ENCODE results near the gene SH3BP2.
A peak's percentile ranks its signal among the peaks of the same experiment; 100 is the strongest.

Gene SH3BP2

DNA sequence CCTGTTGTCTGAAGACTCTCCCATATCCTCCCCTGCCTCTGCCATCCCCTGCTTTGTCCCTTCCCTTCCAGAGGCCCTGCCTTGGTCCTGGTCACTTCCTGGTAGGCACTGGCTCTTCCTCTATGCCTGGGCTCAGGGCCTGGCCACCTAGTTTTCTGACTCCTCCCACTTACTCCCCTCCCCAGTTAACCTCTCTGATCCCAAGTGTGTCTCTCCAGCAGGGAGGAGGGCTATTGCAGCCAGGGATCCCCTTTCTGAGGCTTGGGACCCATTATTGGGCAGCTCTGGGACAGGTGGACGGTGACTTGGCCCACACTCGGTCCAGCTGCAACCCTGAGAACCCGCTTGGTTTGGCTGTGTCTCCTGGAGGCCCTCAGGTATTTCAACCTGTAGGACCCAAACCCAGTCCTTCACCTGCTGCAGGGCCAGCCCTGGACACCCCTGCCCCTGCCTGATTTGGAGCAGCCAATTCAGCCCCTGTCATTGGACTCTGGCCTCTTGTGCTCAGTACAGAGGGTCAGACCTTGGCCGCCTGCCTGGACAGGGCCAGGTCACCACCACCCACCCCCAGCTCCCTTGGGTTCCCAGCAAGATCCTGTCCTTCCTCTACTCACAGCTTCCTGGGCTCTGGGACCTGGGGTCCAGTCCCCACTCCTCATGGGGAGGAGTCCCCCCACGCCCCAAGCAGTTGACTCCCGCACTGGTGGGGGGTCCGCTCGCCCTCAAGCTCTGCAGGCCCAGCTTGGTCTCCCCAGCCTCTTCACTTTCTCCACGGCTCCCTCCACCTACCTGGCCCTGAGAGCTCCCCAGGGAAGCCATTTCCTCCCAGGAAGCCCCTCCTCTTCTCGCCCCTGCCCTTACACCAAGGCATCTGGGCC, 1.1 kb upstream of the SH3BP2 start:
- DNase-seq = no peak

DNA sequence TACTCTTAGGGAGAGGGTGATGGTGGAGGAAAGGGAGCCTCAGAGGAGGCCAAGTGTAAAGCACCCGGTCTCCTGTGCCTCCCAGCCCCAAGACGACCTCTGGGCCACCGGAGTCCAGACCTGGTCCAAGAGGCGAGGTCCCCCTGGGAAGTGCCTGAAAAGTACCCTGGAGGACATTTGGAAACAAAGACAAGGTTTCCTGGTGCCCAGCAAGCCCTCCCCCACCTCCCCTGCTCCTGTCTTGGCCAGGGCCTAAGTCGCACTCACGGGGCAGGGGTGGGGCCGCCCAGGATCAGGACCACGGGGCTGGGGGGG, 532 bp upstream of the SH3BP2 start:
- no peak for DNase-seq

DNA sequence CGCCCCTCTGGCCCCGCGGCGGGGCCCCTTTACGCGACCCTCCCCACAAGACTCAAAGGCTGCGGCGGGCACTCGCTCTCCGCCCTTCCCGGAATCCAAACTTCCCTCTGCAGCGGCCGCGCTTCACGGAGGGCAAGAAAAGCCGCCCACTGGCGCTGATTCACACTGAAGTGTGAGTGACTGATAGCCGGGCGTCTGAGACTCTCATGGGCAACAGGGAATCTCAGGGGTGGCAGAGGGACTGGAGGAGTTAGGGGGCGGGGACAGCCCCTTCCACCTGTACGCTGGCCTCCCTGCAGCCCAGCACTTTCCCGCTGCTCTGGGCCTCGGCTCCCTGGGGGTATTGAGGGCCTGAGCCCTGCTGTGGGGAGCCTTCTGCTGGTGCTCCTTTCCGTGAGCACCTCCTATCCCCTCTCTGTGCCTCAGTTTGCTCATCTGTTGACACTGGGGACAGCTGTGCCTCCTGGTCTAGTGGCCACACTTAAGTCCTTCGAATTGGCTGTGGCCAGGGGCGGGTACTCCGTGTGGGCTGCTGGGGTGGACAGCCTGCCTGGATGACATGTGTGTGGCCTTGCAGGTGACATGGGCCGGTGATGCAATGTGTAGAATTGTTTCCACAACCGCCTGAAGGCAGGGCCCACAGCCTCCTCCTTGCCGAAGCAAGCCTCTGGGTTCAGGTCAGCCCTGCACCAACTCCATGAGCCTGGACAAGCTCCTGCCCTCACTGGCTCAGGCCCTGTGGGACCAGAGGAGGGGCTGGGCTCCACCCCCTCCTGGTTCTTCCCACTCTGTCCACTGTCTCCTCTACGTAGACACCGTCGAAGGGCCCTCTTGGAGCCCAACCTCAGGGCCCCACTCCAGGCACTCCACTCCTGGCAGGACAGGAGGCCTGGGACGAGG, 951 bp downstream of the SH3BP2 start:
- DNase-seq = no peak

- DNase-seq = no peak
Observed at GRCh38 chr4:2794486-2795299, 1.8 kb downstream of the SH3BP2 start.

- no peak for DNase-seq
Observed at GRCh38 chr4:2795300-2795892, 2.5 kb downstream of the SH3BP2 start.

DNA sequence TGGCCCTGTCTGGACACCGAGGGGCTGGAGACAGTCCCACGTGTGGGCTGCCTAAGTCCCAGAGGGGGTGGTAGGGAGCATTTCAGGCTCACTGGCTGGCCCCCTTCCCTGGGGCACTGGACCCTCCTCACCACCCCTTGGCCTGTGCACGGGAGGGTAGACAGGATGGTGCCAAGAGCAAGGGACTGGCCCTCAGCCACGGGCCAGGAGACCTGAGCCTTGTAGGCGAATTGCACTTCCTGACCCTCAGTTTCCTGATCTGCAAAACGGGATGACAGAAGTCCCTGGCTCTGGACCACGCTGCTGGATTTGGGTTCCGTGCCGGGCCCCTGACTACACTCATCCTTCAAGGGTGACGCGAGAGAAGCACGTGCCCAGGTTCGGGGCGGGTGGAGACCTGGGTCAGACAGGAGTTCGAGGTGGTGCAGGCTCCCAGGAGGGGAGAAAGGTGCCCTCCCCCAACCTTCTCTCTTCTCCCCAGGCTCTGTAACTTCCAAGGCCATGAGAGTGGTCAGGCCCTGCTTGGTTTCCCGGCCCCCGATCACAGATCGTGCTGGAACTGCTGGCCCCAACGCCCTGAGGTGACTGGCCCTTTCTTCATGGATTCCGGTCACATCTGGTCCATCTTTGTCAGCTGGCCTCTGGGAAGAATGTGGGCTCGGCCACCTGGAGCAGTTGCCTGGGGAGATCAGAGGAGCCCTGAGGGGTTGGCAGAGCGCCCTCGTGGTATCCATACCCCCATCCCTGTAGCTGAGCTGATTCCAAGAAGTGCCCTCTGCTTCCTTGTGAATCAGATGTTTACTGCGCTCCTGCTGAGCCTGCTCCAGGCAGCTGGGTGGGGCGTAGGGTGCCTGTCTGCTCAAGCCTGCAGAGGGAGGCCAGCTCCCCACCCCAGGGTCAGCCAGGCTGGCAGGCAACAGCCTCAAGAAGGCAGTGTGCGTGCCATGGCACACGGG, 3.3 kb downstream of the SH3BP2 start:
- DNase-seq = no peak

DNA sequence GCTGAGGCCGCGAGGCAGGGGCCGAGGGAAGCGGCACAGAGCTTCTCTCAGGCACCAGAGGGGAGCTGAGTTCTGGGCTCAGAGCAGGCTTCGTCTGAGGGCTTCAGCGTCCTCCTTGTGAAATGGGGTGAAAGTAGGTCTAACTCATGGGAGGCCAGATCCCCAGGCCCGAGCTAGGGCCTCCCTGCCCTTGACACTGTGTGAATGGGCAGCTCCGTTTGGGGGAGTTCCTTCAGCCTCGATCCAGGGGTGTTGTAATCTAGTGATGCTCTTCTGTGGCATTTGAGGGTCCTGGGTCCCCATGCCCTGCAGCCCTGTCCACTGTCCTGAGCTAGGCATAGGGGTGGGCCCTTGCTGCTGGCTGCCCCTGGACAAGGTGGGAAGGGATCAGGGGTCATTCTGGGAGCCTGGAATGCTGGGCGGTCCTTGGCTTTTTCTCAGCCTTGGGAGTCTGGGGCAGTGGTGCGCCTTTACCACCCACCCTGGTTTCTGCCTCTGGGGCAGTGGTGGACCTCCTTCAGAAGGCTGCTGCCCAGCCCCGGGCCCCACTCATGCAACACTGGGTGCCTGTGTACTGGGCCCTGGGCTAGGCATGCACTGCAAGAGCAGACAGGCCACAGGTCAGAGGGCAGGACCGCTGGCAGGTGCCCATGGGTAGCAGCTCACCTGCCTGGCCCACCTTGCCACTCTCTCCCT, 4.1 kb downstream of the SH3BP2 start:
- no peak for DNase-seq

GRCh38 chr4:2797545-2798305, 4.8 kb downstream of the SH3BP2 start:
- DNase-seq = peak; percentile 72

DNA sequence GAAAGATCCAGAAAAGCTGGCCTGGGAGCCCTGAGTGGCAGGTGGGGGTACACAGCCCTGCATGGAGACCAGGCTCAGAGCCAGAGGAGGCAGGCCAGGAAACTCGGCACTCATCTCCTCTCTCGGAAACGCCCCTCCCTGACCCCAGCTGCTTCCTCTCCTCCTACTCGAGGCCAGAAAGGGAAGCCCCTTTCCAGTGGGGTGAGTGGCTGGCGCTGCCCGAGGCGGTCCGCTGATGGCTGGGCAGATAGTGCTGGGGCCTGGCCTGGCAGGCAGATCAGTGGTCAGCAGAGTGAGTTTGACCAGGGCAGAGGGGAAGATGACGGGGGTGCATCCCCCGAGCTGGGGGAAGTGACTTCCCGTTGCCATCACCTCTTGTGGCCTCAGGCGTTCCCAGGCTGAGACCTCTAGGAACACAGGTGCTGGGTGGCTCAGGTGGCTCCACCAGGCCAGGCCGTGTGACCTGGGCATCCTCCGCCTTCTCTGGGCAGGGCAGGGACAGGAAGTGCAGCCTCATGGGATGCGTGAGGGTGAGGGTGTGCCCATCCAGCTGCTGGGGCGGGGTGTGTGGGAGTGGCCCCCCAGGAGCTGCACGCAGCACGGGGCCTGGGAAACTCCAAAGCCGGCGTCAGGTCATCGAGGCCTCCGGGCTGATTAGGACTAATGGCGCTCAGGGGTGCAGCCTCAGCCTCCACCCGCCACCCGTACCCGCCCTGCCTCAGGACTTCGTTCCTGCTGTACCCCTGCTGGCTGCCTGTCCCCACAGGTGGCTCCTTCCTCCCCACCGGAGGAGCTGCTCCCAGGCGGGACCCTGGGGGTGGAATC, 5.7 kb downstream of the SH3BP2 start:
- peak; percentile 62 for DNase-seq

DNA sequence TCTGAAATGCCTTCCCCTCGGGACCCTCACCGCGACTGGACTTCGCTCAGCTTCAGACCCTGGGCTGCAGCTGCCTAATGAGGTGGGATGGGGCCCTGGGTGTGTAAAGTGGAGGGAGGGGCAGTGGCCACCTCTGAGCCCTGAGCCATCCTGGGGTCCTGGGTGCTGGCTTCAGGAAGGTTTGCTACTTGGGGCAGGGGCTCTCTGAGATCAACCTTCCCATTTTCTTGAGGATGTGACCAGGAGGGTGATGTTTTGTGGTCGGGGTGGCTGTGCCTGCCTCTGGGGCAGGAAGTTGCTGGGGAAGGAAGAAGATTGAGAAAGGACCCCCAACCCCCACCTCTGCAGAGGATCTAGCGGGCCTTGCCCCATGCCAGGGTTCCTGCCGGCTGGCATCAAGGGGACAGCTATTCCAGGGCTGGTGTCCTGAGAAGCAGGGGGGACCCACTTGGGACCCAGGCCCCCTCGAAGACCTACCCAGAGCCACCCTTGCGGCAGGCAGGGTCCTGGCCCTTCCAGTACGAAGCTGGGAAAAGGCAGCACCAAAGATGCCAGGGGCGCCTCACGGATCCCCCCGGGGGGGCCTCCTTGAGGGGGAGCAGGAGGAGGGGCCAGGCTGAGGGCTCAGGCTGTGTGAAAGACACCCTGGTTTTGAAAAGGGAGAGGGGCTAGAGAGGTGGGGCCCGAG, 6.5 kb downstream of the SH3BP2 start:
- DNase-seq = no peak

DNA sequence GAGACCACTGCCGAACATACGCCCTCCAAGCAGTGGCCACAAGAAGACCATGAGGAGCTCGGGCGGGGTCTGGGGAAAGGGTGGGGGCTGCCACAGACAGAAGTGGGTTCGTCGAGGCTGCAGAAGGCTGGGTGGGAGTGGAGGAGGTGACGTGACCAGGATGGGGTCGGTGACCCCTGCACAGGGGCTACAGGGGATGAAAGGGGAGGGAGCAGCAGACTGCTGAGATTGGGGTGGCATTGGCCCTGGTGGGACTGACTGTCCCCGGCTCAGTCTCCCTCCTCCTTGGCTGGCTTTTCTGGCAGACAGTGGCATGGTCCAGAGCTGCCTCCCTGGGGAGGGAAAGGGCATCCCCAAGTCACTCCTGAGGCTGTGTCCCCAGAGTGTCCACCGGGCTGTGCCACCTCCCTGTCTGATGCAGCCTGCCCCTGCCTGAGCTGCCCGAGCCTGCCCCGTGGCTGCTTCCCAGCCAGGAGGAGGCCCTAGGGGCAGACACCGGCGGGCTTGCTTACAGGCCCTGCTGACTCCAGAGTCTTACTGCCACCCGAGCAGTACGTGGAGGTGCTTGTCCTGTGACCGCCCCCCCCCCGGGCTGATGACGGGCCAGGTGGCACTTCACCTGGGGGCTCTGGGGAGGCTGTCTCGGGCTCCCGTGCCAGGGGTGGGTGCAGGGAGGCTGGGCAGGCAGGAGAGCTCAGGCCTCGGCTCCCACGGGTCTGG, 7.2 kb downstream of the SH3BP2 start:
- DNase-seq = no peak

DNA sequence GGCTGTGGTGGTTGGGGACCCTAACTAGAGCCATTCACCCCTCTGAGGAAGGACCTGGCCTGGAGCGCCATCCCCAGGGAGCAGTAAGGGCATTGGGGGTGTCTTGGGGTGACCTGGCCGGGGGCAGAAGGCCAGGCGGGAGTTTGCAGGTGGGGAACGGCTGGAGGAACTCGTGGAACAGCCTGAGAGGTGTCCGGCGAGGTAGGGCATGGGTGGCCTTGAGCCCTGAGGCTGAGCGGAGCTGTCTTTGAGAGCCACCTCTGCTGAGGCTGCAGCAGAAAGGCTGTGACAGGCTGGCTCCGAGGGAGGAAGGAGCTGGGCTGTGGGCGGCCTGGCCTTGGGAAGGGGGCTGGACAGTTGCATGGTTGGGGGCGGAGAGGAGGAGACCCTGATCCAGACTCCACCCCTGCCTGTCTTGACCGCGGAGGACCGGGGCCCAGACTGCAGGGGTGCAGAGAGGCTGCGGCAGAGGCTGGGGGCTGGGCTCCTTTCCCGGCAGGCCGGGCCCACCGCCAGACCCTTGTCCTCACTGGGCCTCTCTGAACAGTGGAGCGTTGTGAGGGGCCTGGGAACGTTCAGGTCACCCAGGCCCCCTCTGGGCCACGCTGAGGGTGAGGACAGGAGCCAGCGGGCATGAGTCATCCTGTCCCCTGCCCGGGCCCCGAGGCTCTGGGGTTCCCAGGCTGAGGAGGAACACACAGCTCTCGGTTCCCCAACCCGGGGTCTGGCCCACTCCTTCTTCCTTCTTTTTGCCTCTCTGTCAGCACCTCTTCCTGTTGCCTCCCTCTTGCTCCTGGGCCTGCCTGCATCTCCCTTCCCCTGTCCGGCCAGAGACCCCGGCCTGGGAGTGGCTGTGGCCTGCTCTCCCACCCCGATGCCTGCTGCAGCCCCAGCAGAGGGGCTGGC, 8.1 kb downstream of the SH3BP2 start:
- DNase-seq = peak; percentile 43

DNA sequence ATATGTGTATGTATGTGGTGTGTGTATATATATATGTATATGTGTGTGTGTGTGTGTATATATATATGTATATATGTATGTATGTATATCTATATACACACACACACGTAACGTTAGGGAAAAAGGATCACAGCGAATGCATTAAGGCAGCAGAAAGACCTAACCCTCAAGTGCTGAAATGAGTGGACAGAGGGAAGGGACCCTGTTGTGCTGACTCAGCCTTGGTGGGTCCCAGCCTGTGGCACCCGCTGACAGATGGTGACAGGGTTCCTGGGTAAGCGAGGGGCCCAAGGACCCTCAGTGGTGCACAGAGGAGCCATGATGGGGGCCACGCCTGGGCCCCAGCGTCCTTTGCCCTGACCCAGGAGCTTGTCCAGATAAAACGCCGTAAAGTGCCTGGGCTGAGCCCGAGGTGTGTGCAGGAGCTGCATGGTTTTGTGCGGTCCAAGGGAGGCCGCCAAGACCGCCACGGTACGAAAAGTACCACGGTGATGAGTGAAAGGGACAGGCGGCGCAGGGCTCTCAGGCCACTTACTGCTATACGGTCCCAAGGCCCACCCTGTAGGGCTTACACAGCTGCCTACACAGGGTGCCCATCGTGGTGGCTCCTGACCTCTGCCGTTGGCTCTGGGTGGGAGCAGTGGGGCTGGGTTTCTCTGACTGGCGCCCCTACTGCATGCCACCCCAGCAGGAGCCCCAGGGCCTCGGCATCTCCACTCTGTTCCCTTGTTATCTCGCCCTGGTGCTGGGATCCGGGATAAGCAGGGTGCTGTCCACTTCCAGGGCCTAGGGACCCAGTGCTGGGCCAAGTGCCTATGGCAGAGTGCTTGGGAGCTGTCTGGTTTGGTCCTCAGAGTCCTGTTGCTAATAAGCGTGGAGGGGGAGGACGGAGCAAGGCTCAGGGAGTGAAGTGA, 10.0 kb downstream of the SH3BP2 start:
- no peak for DNase-seq

DNA sequence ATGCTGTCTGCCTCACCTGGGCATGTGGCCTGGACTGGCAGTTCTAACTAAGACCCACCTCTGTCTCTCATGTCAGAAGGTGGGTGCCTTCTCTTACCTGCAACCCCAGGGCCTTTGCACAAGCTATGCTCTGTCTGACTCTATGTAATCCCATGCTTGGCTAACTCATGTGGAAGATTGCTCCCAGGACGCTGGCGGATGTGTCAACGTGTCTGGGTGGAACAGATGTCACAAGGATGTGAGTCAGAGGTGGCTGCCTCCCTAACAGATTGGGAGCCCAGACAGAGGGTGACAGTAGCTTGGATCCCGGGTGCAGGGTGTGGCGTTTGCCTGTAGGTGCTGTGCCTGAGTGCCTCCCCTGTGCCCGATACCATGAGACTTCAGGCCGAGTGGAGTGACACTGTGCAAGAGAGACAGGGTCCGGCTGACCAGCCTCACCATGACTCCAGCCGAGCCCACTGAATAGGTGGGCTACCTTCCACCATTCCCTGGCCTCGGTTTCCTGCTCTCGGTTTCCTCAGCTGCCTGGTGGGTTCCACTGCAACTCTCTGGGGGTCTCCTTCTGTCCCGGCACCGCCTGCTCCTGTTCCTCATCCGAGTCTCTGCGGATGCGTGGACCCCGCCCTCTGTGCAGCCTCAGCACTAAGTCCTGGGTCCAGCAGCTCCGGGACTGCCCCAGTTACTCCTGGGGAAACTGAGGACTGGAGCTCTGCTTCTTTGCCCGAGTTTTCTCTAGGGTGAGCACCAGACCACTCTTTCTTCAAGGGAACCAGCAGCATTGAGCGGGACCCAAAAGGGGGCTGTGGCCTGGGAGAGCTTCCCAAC, 11.0 kb downstream of the SH3BP2 start:
- no peak for DNase-seq

Data from CD4-positive, alpha-beta T cell treated with Interleukin-17A for 1 hour (primary cell).